ENCODE measurements around the gene CHRNA3.

- no peak for TF ChIP-seq CTCF (IDR thresholded peaks at IDR 0.05)
- TF ChIP-seq POLR2AphosphoS5 (IDR thresholded peaks at IDR 0.05): no peak
Observed at GRCh38 chr15:78624651-78625590, 4.1 kb upstream of the CHRNA3 start.
